BJ (cell line): ENCODE results near the gene BCAS4. TPM values are rescaled to one million over a fixed set of nuclear protein-coding genes. Genes with fewer than 3 reads are reported as not detected.

ENCODE experiments used
- CTCF ChIA-PET: fragments of 350-600 bp; formaldehyde crosslinking; extraction: SDS; loops from one replicate; lab custom pipeline; 2021; ENCODE audit warnings: antibody characterized with exemption, inconsistent platforms; lab: Yijun Ruan, JAX
- POLR2A ChIA-PET: fragments of 300-600 bp; sonication (Branson Sonifier 250); formaldehyde crosslinking; extraction: SDS; loops from one replicate; lab custom pipeline; 2021; ENCODE audit warnings: antibody characterized with exemption; lab: Charles Lee
- DNase-seq: peaks from one replicate; pipeline ENCODE4 v3.0.0-alpha.2; 2011; ENCODE audit warnings: low read depth
- H3K27me3 ChIP-seq: 2 replicates; pipeline ENCODE4 v1.6.0; 2011; ENCODE audit warnings: low read length; ENCODE audit not compliant: control insufficient read depth, insufficient read depth
- H3K36me3 ChIP-seq: 2 replicates; pipeline ENCODE4 v1.5.1; 2011; ENCODE audit warnings: low read length; ENCODE audit not compliant: control insufficient read depth, insufficient read depth
- H3K4me3 ChIP-seq: 2 replicates; pipeline ENCODE4 v1.5.1; 2011; ENCODE audit warnings: low read depth, mild to moderate bottlenecking, control low read depth, low read length
- CTCF ChIP-seq: IDR thresholded peaks from 2 replicates; pipeline ENCODE4 v1.5.1; 2011; ENCODE audit warnings: low read depth, mild to moderate bottlenecking, control low read depth, inconsistent platforms, low read length, moderate library complexity; ENCODE audit not compliant: insufficient read depth
- polyA plus RNA-seq: library from polyadenylated mRNA; depleted of rRNA; stranded (reverse); fragments of >200 nt; gene quantifications from 2 replicates; pipeline ENCODE4 v1.2.3, GENCODE V29; 2011; rRNA removed
- small RNA-seq: library from RNA; depleted of rRNA; stranded (forward); fragments of <200 nt; gene quantifications from one replicate; pipeline ENCODE3, GENCODE V24; 2012; ENCODE audit warnings: low replicate concordance, low read depth; ENCODE audit not compliant: insufficient read length

The BCAS4 gene
- polyA plus RNA-seq, 1 experiment: 31.6 TPM

- POLR2A ChIA-PET: no interaction called here
- TF ChIP-seq CTCF: no peak
- Histone ChIP-seq H3K4me3 (no peak overlapping the region), H3K36me3 (peaks cover 1% of the 10 kb centered on the region; the same call in 1 of the 2 replicates), H3K27me3 (no peaks in the 10 kb centered on the region)
- no peak for DNase-seq
- CTCF ChIA-PET: interaction anchor here (1.1 to 11.7 kb wide), 4 partner anchors 9 to 131 kb away, joined by 4 to 152 read pairs (median 6); partner anchors contain the start of gene BCAS4
These were observed 129.5 kb downstream of the BCAS4 start for GRCh38 chr20:50924261-50924920.

GRCh38 chr20:50926530-50926929 lies 131.7 kb downstream of the BCAS4 start:
- ChIA-PET POLR2A (no interaction called here), CTCF (interaction anchor here (1.1 to 11.7 kb wide), 4 partner anchors 39 to 133 kb away, joined by 3 to 152 read pairs (median 4); partner anchors contain the start of gene BCAS4)
- no peaks in the 10 kb centered on the region for H3K27me3 ChIP-seq
- no peak for TF ChIP-seq CTCF
- H3K36me3 ChIP-seq: peaks cover 1% of the 10 kb centered on the region; the same call in 1 of the 2 replicates
- DNase-seq: no peak
- H3K4me3 ChIP-seq: no peak overlapping the region

Small RNA genes within 50 kb of the gene (small RNA-seq; reads per million reads assigned to genes)
- gene TMSB4XP6: not detected

Other genes starting within 250 kb of the BCAS4 start
- 0.44 and 1.2 TPM in 2 replicates for gene RIPOR3, start 103.5 kb upstream of the BCAS4 start, polyA plus RNA-seq
- 0.11 and 0.27 TPM in 2 replicates for gene PARD6B, start 63.5 kb upstream of the BCAS4 start, polyA plus RNA-seq
- gene ADNP, start 136.4 kb downstream of the BCAS4 start, polyA plus RNA-seq: 10.6 and 17.5 TPM in 2 replicates
- gene DPM1, start 163.5 kb downstream of the BCAS4 start, polyA plus RNA-seq: 35.4 and 46.0 TPM in 2 replicates
- gene MOCS3, start 163.8 kb downstream of the BCAS4 start, polyA plus RNA-seq: 3.4 and 3.8 TPM in 2 replicates
- 13.2 and 18.2 TPM in 2 replicates for gene KCNG1, start 228.0 kb downstream of the BCAS4 start, polyA plus RNA-seq